GM18951 (cell line): ENCODE results near the gene IGF2BP2.
"Not testable (repeated sequence)": the region's sequence is repeated elsewhere in the genome, so short reads cannot be mapped to it uniquely, and the experiment has no call there.

ENCODE experiments used
- POLR2A ChIP-seq: IDR thresholded peaks from 4 replicates; pipeline ENCODE4 v1.6.1; 2011; ENCODE audit warnings: mild to moderate bottlenecking; ENCODE audit not compliant: insufficient read length, insufficient read depth; ENCODE audit errors: extremely low read depth
- in situ Hi-C: fragments of 300-500 bp; cut with MboI; formaldehyde crosslinking; loops from one replicate; pipeline ENCODE4 v1.12.0; 2022; ENCODE audit warnings: low sequenced_read_pairs, mixed read lengths, inconsistent platforms; ENCODE audit not compliant: unreplicated experiment

The IGF2BP2 gene

GRCh38 chr3:185851046-185851445, 26.2 kb upstream of the IGF2BP2 start:
- in situ Hi-C loops: no loop called here
- TF ChIP-seq POLR2A: no peak

GRCh38 chr3:185847506-185847905, 22.7 kb upstream of the IGF2BP2 start:
- in situ Hi-C loops: no loop called here
- TF ChIP-seq POLR2A: no peak

DNA sequence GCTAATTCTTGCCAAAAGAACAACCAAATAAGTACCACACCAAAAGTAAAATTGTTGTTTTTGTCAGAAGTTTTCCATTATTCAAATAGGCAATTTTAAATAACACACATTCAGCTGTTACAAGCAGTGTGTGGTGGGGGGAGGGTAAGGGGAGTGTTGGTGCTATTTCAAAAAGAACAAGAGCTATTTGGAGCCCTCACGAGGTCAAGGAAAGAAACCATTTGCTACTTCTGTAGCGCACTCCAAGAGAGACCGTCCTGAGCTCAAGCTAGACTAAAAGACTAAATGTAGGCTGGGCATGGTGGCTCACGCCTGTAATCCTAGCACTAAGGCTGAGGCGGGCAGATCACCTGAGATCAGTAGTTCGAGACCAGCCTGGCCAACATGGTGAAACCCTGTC, 21.2 kb upstream of the IGF2BP2 start:
- in situ Hi-C loops: no loop called here
- no peak for TF ChIP-seq POLR2A

DNA sequence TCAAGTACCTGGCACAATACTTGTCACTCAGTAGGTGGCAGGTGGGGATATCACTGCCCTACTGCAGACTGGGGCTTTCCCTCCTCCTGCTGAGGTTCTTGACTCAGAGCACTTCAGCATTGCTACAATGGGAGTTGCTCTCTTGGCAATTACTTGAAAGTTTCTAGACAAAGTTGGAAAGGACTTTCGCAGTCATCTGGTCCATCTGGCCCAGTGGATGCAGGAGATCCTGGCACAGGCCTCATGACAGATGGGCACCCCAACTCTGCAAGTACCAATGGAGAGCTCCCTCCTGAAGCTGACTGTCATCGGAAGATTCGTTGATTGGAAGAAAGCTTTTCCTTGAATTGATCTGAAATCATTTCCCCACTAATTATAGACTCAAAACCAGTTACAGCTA, 19.2 kb upstream of the IGF2BP2 start:
- no peak for TF ChIP-seq POLR2A
- in situ Hi-C loops: no loop called here

DNA sequence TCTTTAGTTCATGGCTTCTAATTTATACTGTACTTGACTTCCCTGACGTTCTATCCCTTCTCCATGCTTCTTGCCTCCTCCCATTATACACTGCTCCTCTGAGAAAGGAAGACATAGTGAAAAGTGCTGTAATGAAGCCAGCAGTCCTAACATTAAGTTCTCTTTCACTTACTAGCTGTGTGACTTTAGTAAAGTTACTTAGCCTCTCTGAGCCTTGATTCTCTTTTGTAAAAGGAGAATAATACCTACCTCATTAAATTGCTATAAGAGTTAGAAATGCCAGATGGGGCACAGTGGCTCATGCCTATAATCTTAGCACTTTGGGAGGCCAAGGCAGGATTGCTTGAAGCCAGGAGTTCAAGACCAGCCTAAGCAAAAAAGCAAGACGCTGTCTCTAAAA, 18.8 kb upstream of the IGF2BP2 start:
- TF ChIP-seq POLR2A: no peak
- in situ Hi-C loops: no loop called here

GRCh38 chr3:185843126-185843525, 18.3 kb upstream of the IGF2BP2 start:
- TF ChIP-seq POLR2A: no peak
- in situ Hi-C loops: no loop called here

- no peak for TF ChIP-seq POLR2A
- in situ Hi-C loops: no loop called here
Observed at GRCh38 chr3:185842241-185842640, 17.4 kb upstream of the IGF2BP2 start.

GRCh38 chr3:185838417-185838989, 13.7 kb upstream of the IGF2BP2 start:
- in situ Hi-C loops: not testable (repeated sequence)

GRCh38 chr3:185837414-185837813, 12.6 kb upstream of the IGF2BP2 start:
- in situ Hi-C loops: no loop called here
- no peak for TF ChIP-seq POLR2A

- in situ Hi-C loops: no loop called here
Observed at GRCh38 chr3:185831990-185832389, 7.1 kb upstream of the IGF2BP2 start.

DNA sequence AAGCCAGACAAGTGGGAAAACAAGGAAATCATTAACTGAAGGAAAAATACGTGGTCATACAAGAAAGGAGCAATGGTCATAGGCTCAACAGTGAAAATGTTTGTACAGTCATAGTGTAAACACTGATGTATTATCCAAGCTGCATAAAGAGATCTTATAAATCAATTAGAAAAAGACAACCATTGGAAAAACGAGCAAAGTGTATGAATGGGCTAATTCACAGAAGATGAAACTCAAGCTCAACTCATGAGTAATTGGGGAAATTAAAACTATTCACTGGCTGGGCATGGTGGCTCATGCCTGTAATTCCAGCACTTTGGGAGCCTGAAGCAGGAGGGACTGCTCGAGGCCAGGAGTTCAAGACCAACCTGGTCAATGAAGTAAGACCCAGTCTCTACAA, 6.4 kb upstream of the IGF2BP2 start:
- in situ Hi-C loops: no loop called here
- no peak for TF ChIP-seq POLR2A

More at GRCh38 chr3:185831990-185832389, 7.1 kb upstream of the IGF2BP2 start:
- no peak for TF ChIP-seq POLR2A

- no peak for TF ChIP-seq POLR2A
- in situ Hi-C loops: no loop called here
Observed at GRCh38 chr3:185830018-185830797, 5.4 kb upstream of the IGF2BP2 start.

DNA sequence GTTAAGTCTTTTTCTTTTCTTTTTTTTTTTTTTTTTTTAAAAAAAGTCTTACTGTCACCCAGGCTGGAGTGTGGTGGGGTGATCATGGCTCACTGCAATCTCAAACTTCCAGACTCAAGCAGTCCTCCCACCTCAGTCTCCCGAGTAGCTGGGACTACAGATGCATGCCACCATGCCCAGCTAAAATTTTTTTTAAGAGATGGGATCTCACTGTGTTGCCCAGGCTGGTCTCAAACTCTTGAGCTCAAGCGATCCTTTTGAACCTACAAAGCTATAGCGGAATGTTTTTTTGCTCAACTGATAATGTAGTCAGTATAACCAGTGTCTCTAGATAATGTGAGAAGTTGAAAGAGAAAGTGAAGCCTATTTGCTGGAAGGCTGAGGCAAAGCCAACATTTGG, 3.9 kb upstream of the IGF2BP2 start:
- in situ Hi-C loops: no loop called here
- TF ChIP-seq POLR2A: no peak

GRCh38 chr3:185827595-185828344, 2.9 kb upstream of the IGF2BP2 start:
- no peak for TF ChIP-seq POLR2A
- in situ Hi-C loops: no loop called here
